HEK293 (cell line): ENCODE measurements around the gene ZNF330.

Experiments
- BCL11B ChIP-seq: fragments of 450-650 bp; formaldehyde crosslinking; IDR thresholded peaks from 2 replicates; pipeline ENCODE4 v1.5.1; 2016; ENCODE audit warnings: low read depth, missing biosample characterization, missing genetic modification characterization
- GFI1B ChIP-seq: fragments of 450-650 bp; formaldehyde crosslinking; IDR thresholded peaks from 2 replicates; pipeline ENCODE4 v1.5.1; 2016; ENCODE audit warnings: missing biosample characterization, missing genetic modification characterization
- KLF10 ChIP-seq: fragments of 450-650 bp; IDR thresholded peaks from 2 replicates; pipeline ENCODE4 v1.5.1; 2018; ENCODE audit warnings: missing biosample characterization, mild to moderate bottlenecking, missing genetic modification characterization
- KLF8 ChIP-seq: fragments of 450-650 bp; formaldehyde crosslinking; IDR thresholded peaks from 2 replicates; pipeline ENCODE4 v1.5.1; 2016; ENCODE audit warnings: missing biosample characterization, missing genetic modification characterization
- KLF9 ChIP-seq: fragments of 450-650 bp; formaldehyde crosslinking; IDR thresholded peaks from 2 replicates; pipeline ENCODE4 v1.5.1; 2016; ENCODE audit warnings: missing biosample characterization, missing genetic modification characterization, low read depth
- MZF1 ChIP-seq: fragments of 450-650 bp; formaldehyde crosslinking; IDR thresholded peaks from 2 replicates; pipeline ENCODE4 v1.5.1; 2017; ENCODE audit warnings: missing biosample characterization, missing genetic modification characterization, borderline replicate concordance
- SP2 ChIP-seq: fragments of 450-650 bp; formaldehyde crosslinking; IDR thresholded peaks from 2 replicates; pipeline ENCODE4 v1.5.1; 2016; ENCODE audit warnings: missing biosample characterization, missing genetic modification characterization
- SP7 ChIP-seq: fragments of 450-650 bp; formaldehyde crosslinking; IDR thresholded peaks from 2 replicates; pipeline ENCODE4 v1.5.1; 2016; ENCODE audit warnings: missing biosample characterization, missing genetic modification characterization
- TCF7L2 ChIP-seq: IDR thresholded peaks from 2 replicates; pipeline ENCODE4 v1.6.1; 2011; ENCODE audit warnings: low read depth, mild to moderate bottlenecking, inconsistent platforms, low read length, moderate library complexity, borderline replicate concordance
- ZBTB49 ChIP-seq: fragments of 450-650 bp; formaldehyde crosslinking; IDR thresholded peaks from 2 replicates; pipeline ENCODE4 v1.5.1; 2016; ENCODE audit warnings: missing biosample characterization, missing genetic modification characterization, low read depth
- ZBTB8A ChIP-seq: fragments of 450-650 bp; formaldehyde crosslinking; IDR thresholded peaks from 2 replicates; pipeline ENCODE4 v1.5.1; 2016; ENCODE audit warnings: missing biosample characterization, missing genetic modification characterization
- ZNF121 ChIP-seq: fragments of 450-650 bp; formaldehyde crosslinking; IDR thresholded peaks from 2 replicates; pipeline ENCODE4 v1.5.1; 2016; ENCODE audit warnings: missing biosample characterization, missing genetic modification characterization
- ZNF138 ChIP-seq: fragments of 450-650 bp; formaldehyde crosslinking; IDR thresholded peaks from 2 replicates; pipeline ENCODE4 v1.5.1; 2016; ENCODE audit warnings: missing biosample characterization, missing genetic modification characterization, borderline replicate concordance
- ZNF146 ChIP-seq: fragments of 450-650 bp; formaldehyde crosslinking; IDR thresholded peaks from 2 replicates; pipeline ENCODE4 v1.5.1; 2016; ENCODE audit warnings: missing biosample characterization, missing genetic modification characterization
- ZNF155 ChIP-seq: fragments of 450-650 bp; formaldehyde crosslinking; IDR thresholded peaks from 2 replicates; pipeline ENCODE4 v1.5.1; 2016; ENCODE audit warnings: missing biosample characterization, missing genetic modification characterization
- ZNF174 ChIP-seq: fragments of 450-650 bp; formaldehyde crosslinking; IDR thresholded peaks from 2 replicates; pipeline ENCODE4 v1.5.0; 2017; ENCODE audit warnings: missing biosample characterization, mild to moderate bottlenecking, missing genetic modification characterization
- ZNF211 ChIP-seq: fragments of 450-650 bp; formaldehyde crosslinking; IDR thresholded peaks from 2 replicates; pipeline ENCODE4 v1.5.1; 2016; ENCODE audit warnings: low read depth, missing biosample characterization, missing genetic modification characterization
- ZNF214 ChIP-seq: fragments of 450-650 bp; formaldehyde crosslinking; IDR thresholded peaks from 2 replicates; pipeline ENCODE4 v1.5.1; 2017; ENCODE audit warnings: missing biosample characterization, mild to moderate bottlenecking, missing genetic modification characterization, borderline replicate concordance
- ZNF223 ChIP-seq: fragments of 450-650 bp; formaldehyde crosslinking; IDR thresholded peaks from 2 replicates; pipeline ENCODE4 v1.5.1; 2016; ENCODE audit warnings: missing biosample characterization, missing genetic modification characterization
- ZNF239 ChIP-seq: fragments of 450-650 bp; formaldehyde crosslinking; IDR thresholded peaks from 2 replicates; pipeline ENCODE4 v1.5.1; 2016; ENCODE audit warnings: missing biosample characterization, missing genetic modification characterization
- ZNF248 ChIP-seq: fragments of 450-650 bp; formaldehyde crosslinking; IDR thresholded peaks from 2 replicates; pipeline ENCODE4 v1.5.1; 2017; ENCODE audit warnings: missing biosample characterization, missing genetic modification characterization
- ZNF274 ChIP-seq, 2 experiments: fragments of 200-500 bp in 1 of 2; fragments of 450-650 bp in 1 of 2; sonication (Bioruptor generic) in 1 of 2; formaldehyde crosslinking in 1 of 2; IDR thresholded peaks; 2 replicates each; pipeline versions ENCODE4 v1.5.1 to v1.6.1; 2014 to 2016; ENCODE audit warnings: borderline replicate concordance in 1 of 2, inconsistent platforms in 1 of 2, low read length in 1 of 2, missing biosample characterization in 1 of 2, missing genetic modification characterization in 1 of 2
- ZNF302 ChIP-seq: fragments of 450-650 bp; formaldehyde crosslinking; IDR thresholded peaks from 2 replicates; pipeline ENCODE4 v1.5.1; 2016; ENCODE audit warnings: missing biosample characterization, missing genetic modification characterization, low read depth
- ZNF311 ChIP-seq: fragments of 450-650 bp; formaldehyde crosslinking; IDR thresholded peaks from 2 replicates; pipeline ENCODE4 v1.5.1; 2017; ENCODE audit warnings: missing biosample characterization, missing genetic modification characterization, borderline replicate concordance
- ZNF37A ChIP-seq: fragments of 450-650 bp; IDR thresholded peaks from 2 replicates; pipeline ENCODE4 v1.5.1; 2018; ENCODE audit warnings: missing biosample characterization, missing genetic modification characterization
- ZNF404 ChIP-seq: fragments of 450-650 bp; formaldehyde crosslinking; IDR thresholded peaks from 2 replicates; pipeline ENCODE4 v1.5.1; 2017; ENCODE audit warnings: missing biosample characterization, missing genetic modification characterization
- ZNF530 ChIP-seq: fragments of 450-650 bp; formaldehyde crosslinking; IDR thresholded peaks from 2 replicates; pipeline ENCODE4 v1.5.1; 2016; ENCODE audit warnings: low read depth, missing biosample characterization, missing genetic modification characterization
- ZNF621 ChIP-seq: fragments of 450-650 bp; formaldehyde crosslinking; IDR thresholded peaks from 2 replicates; pipeline ENCODE4 v1.5.1; 2017; ENCODE audit warnings: missing biosample characterization, missing genetic modification characterization
- ZNF664 ChIP-seq: fragments of 450-650 bp; formaldehyde crosslinking; IDR thresholded peaks from 2 replicates; pipeline ENCODE4 v1.5.1; 2016; ENCODE audit warnings: missing biosample characterization, missing genetic modification characterization
- ZNF776 ChIP-seq: fragments of 450-650 bp; formaldehyde crosslinking; IDR thresholded peaks from 2 replicates; pipeline ENCODE4 v1.5.0; 2017; ENCODE audit warnings: missing biosample characterization, missing genetic modification characterization, borderline replicate concordance
- ZNF843 ChIP-seq: fragments of 450-650 bp; formaldehyde crosslinking; IDR thresholded peaks from 2 replicates; pipeline ENCODE4 v1.5.1; 2016; ENCODE audit warnings: missing biosample characterization, missing genetic modification characterization
- ZXDB ChIP-seq: fragments of 450-650 bp; formaldehyde crosslinking; IDR thresholded peaks from 2 replicates; pipeline ENCODE4 v1.5.1; 2016; ENCODE audit warnings: missing biosample characterization, missing genetic modification characterization
- TF ChIP-seq, protein P1 (sequence below): fragments of 450-650 bp; formaldehyde crosslinking; IDR thresholded peaks from 2 replicates; pipeline ENCODE4 v1.5.1; 2016; ENCODE audit warnings: missing biosample characterization, missing genetic modification characterization
- TF ChIP-seq, protein P2 (sequence below): fragments of 450-650 bp; formaldehyde crosslinking; IDR thresholded peaks from 2 replicates; pipeline ENCODE4 v1.5.1; 2016; ENCODE audit warnings: missing biosample characterization, missing genetic modification characterization

ZNF330 gene

GRCh38 chr4:141220691-141221659 is at the start of gene ZNF330 (continued):
- TF ChIP-seq, protein P1, sequence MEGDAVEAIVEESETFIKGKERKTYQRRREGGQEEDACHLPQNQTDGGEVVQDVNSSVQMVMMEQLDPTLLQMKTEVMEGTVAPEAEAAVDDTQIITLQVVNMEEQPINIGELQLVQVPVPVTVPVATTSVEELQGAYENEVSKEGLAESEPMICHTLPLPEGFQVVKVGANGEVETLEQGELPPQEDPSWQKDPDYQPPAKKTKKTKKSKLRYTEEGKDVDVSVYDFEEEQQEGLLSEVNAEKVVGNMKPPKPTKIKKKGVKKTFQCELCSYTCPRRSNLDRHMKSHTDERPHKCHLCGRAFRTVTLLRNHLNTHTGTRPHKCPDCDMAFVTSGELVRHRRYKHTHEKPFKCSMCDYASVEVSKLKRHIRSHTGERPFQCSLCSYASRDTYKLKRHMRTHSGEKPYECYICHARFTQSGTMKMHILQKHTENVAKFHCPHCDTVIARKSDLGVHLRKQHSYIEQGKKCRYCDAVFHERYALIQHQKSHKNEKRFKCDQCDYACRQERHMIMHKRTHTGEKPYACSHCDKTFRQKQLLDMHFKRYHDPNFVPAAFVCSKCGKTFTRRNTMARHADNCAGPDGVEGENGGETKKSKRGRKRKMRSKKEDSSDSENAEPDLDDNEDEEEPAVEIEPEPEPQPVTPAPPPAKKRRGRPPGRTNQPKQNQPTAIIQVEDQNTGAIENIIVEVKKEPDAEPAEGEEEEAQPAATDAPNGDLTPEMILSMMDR = no peak
- TF ChIP-seq ZBTB49 (tag by site-specific recombination) (no peak), SP2 (tag by site-specific recombination) (peak; percentile 59), ZNF174 (tag by site-specific recombination) (no peak), ZNF311 (tag by site-specific recombination) (no peak), KLF10 (tag by site-specific recombination) (peak; percentile 77), GFI1B (tag by site-specific recombination) (no peak), ZNF776 (tag by site-specific recombination) (no peak), ZNF37A (tag by site-specific recombination) (no peak), KLF8 (tag by site-specific recombination) (peak; percentile 57; the same call in 1 of the 2 replicates), BCL11B (tag by site-specific recombination) (no peak), ZNF302 (tag by site-specific recombination) (no peak), ZNF138 (tag by site-specific recombination) (no peak), MZF1 (tag by site-specific recombination) (no peak), ZNF843 (tag by site-specific recombination) (no peak), ZNF404 (tag by site-specific recombination) (no peak), ZNF214 (tag by site-specific recombination) (no peak), ZNF239 (no peak), ZNF121 (no peak), TCF7L2 (no peak), ZBTB8A (tag by site-specific recombination) (peak; percentile 59), ZXDB (0 out of 2 replicates have a peak, but pooled peaks have one; percentile 28), ZNF621 (no peak), ZNF146 (no peak), ZNF155 (tag by site-specific recombination) (no peak), ZNF248 (no peak), ZNF223 (tag by site-specific recombination) (no peak), ZNF664 (no peak), ZNF530 (tag by site-specific recombination) (no peak), SP7 (tag by site-specific recombination) (peak; percentile 59; the same call in 1 of the 2 replicates), ZNF274 (IDR thresholded peaks at IDR 0.05; ENCODE audit: low read length) (no peak), ZNF274 (tag by site-specific recombination; IDR thresholded peaks at IDR 0.05; ENCODE audit: borderline replicate concordance) (no peak), ZNF211 (tag by site-specific recombination) (no peak), KLF9 (tag by site-specific recombination) (peak; percentile 94)
- TF ChIP-seq, protein P2, sequence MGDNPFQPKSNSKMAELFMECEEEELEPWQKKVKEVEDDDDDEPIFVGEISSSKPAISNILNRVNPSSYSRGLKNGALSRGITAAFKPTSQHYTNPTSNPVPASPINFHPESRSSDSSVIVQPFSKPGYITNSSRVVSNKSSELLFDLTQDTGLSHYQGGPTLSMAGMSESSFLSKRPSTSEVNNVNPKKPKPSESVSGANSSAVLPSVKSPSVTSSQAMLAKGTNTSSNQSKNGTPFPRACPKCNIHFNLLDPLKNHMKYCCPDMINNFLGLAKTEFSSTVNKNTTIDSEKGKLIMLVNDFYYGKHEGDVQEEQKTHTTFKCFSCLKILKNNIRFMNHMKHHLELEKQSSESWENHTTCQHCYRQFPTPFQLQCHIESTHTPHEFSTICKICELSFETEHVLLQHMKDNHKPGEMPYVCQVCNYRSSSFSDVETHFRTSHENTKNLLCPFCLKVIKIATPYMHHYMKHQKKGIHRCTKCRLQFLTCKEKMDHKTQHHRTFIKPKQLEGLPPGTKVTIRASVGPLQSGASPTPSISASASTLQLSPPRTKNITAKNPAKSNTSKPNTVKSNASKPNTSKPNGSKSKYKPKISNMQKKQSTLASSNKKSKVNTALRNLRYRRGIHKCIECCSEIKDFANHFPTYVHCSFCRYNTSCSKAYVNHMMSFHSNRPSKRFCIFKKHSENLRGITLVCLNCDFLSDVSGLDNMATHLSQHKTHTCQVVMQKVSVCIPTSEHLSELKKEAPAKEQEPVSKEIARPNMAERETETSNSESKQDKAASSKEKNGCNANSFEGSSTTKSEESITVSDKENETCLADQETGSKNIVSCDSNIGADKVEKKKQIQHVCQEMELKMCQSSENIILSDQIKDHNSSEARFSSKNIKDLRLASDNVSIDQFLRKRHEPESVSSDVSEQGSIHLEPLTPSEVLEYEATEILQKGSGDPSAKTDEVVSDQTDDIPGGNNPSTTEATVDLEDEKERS (tag by site-specific recombination) = no peak
